Cerebellar cortex (tissue), 1 donor: Measurements from ENCODE around the gene MTA2.
"Not testable (repeated sequence)": the region's sequence is repeated elsewhere in the genome, so short reads cannot be mapped to it uniquely, and the experiment has no call there.

Experiments used
- DNase-seq: peaks from one replicate; pipeline ENCODE4 v3.0.0-alpha.2; 2015; ENCODE audit warnings: low spot score

MTA2 gene

GRCh38 chr11:62592146-62592815 lies 9.4 kb downstream of the MTA2 start:
- peak; percentile 40 for DNase-seq

- DNase-seq, result peak; percentile 100
Observed at GRCh38 chr11:62591448-62592145, 10.1 kb downstream of the MTA2 start, which contains the start of gene TUT1. TSS of gene TUT1 (minus strand) at chr11:62591523. CDS start at chr11:62591485, 38 bp downstream.

- no peak for DNase-seq
Observed at GRCh38 chr11:62588966-62589637, 12.6 kb downstream of the MTA2 start.

- DNase-seq, result not testable (repeated sequence)
Observed at GRCh38 chr11:62585356-62585755, 16.3 kb downstream of the MTA2 start.

DNA sequence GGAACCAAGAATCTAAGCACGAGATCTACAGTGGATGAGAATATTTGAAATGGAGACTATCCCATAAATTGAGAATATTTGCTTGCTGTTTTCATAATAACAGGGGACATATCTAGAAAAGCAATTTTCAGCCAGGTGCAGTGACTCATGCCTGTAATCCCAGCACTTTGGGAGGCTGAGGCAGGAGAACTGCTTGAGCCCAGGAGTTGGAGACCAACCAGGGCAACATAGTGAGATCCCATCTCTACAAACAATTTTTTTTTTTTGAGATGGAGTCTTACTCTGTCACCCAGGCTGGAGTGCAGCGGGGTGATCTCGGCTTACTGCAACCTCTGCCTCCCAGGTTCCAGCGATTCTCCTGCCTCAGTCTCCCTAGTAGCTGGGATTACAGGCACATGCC lies 19.9 kb downstream of the MTA2 start:
- DNase-seq, result not testable (repeated sequence)

DNA sequence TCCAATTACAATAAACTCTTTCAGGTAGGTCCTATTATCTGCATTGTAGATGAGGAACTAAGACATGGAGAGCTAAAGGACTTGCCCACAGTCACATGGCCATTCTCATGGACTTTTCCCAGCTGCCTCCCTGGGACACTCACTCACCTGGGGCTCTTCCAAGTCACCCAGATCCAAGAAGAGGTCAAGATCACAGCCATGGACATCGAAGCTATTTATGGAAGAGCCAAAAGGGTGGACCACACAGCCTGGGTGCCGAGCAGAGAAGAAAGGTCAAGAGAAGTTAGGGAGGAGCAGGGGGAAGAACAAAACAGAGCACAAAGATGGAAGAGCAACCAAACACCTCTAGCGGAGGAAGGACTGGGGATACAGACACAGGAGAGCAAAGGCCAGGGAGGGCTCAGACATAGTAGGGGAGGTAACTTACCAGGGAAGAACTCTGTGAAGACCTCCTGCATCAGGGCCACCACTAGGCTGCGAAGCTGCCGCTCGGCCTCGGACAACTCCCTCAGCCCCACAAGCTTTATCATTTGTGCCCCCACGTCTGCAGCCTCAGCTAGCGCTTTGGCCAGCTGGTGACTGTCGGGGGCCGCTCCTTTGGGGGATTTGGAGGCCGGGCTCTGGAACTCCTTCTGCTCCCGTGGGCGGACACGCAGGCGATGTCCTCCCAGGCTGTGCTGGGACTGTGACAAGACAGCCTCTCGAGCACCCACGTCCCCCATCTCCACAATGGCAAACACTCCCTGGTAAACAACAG lies 20.5 kb downstream of the MTA2 start:
- no peak for DNase-seq

DNA sequence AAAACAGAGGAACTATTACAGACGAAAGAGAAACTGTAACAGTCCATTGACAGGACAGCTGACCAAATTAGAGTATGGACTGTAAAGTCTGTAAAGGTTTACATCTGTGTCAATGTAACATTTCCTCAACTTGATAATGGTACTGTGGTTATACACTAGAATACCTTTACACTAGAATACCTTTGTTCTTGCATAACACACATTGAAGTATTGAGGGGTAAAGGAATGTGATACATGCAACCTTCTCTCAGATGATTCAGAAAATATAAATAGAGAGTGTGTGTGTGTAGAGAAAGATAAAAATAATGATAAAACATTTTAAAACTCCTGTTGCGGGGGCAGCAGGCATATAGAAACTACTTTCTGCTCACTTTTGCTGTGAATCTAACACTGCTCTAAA lies 22.4 kb downstream of the MTA2 start:
- no peak for DNase-seq

GRCh38 chr11:62578541-62578940 lies 23.1 kb downstream of the MTA2 start:
- no peak for DNase-seq

GRCh38 chr11:62577046-62577714 lies 24.5 kb downstream of the MTA2 start:
- DNase-seq, result no peak

DNA sequence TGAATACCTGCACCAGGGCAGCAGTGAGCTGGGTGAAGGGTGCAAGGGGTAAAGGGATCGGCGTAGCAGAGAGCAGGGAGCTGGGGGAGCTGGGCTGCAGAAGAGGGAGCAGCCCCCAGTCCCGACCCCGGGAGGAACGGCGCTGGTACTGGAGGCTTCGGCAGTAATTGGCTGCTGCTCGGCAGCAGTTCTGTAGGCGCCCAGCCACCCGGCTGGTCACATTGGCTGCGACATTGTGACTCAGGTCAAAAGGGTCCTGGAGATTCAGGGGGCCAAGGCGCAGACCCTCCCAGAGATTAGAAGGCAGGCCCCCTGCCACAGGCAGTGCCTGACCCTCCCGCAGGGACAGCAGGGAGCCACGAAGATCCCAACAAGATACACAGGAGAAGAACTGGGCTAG lies 25.8 kb downstream of the MTA2 start:
- DNase-seq, result no peak

- DNase-seq, result no peak
Observed at GRCh38 chr11:62575156-62575555, 26.5 kb downstream of the MTA2 start.

GRCh38 chr11:62574363-62575071 lies 27.1 kb downstream of the MTA2 start:
- DNase-seq, result no peak

DNA sequence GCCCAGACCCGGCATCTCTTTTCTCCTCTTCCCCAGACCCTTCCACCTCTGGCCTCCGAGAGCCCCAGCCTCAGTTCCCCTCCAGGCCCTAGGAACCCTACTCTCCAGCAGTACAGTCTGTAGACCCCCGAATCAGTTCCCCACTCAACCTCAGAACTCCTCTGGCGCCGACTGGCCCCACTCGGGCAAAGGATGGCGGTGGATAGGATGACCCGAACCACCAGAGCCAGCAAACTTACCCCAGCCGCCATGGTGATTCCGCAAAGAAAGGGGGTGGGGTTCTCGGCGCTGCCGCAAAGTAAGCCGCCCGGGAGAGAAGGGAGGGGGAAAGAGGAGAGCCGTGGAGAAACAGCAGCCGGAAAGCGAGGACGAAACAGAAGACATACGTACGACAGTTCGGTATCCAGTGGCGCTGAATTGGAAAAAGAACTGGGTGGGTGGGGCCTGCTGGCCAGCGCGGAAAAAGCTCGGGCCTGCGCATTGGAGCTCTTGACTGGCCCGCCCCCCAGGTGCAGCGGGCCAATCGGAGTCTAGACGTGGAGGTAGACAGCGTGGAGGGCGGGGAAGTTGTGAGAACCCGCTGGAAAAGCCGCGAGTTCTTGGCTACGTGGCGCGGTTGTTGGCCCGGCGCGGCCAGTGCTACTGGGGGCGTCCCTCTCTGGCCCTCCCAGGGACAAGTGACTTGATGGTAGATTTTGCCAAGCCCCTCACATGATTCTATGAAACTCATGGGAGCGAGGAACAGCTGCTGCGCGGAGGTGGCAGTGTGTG lies 27.9 kb downstream of the MTA2 start, which contains the start of gene EEF1G:
Gene EEF1G (minus strand): TSS at position 300 of the 771 bp plus-strand sequence. CDS start 49 bp downstream, at position 251.
- peak; percentile 100 for DNase-seq

GRCh38 chr11:62573006-62573591 lies 28.6 kb downstream of the MTA2 start:
- no peak for DNase-seq

- DNase-seq, result no peak
Observed at GRCh38 chr11:62572431-62572830, 29.2 kb downstream of the MTA2 start.

- not testable (repeated sequence) for DNase-seq
Observed at GRCh38 chr11:62571493-62571892, 30.2 kb downstream of the MTA2 start.

DNA sequence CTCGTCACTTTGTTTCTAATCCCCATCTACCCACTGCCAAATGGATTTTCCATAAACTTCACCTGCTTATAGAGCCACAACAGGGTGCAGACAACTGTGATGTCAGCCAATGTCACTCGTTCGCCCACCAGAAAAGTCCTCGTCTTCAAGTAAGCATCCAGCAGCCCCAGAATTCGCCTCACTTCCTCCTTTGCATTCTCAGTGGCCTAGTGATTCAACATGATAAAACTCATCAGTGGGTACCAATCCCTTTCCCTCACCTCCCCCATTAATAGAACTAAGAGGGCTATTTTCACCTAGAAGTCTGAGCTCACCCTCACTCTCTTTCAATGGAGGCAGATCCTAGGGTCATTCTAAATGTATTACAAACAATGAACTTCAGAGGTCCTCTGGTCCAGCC lies 30.8 kb downstream of the MTA2 start:
- DNase-seq, result not testable (repeated sequence)

DNA sequence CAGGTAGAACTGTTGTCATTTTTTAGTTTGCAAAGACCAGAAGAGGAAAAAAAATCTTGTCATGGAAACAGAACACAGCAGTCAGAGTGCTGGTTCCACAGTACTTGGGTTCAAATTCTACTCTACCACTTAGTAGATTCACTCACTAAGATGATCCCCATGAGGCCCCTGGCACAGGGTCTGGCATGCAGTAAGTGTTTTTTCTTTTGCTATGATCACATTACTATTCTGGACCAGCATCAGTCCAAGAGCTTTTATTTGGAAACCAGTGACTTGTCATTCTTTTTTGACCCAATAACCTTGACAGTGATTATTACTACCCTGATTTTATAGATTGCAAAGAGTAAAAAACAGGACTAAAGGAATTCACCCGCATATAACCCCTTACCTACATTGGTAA lies 32.1 kb downstream of the MTA2 start:
- DNase-seq, result no peak

DNA sequence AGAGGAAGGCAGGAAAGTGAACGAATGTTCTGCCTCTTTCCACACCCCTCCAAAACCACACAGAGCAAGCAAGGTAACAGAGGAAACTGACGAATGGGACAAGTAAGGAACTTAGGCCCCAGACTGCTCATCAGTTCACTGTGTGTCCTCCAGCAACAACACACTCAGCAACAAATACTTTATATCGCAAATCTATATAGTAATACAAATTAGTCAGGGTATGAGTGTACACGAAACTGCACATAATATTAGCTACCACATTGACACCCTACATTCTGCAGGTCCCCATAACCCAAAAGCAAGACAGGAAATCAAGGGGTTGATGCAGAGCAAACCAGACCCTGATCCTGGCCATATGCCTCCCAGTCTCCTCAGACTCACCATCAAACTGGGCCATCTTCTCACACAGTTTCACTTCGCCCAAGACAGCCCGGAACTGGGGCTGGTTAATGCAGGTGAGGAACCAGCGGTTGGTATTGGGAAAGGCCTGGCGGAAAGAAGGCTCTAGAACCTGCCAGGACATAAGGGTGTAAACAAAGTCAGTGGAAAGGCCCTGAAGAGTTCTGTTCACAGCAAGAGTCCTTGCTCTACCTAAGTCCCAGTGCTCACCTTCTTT lies 34.5 kb downstream of the MTA2 start:
- DNase-seq, result no peak
